Type B pancreatic cell (in vitro differentiated cells): ENCODE results near the gene SOX18. TPM values are rescaled to one million over a fixed set of nuclear protein-coding genes. Genes with fewer than 3 reads are reported as not detected.

Experiments
- DNase-seq: peaks from one replicate; pipeline ENCODE4 v3.0.0; 2021; ENCODE audit warnings: mixed read lengths; ENCODE audit not compliant: unreplicated experiment; ENCODE audit errors: extremely low spot score
- H3K27ac Mint-ChIP-seq: 2 replicates; pipeline ENCODE4 v1.8.0; 2021; ENCODE audit warnings: mild to moderate bottlenecking, mixed read lengths
- H3K27me3 Mint-ChIP-seq: 2 replicates; pipeline ENCODE4 v1.8.0; 2021; ENCODE audit warnings: mixed read lengths
- H3K36me3 Mint-ChIP-seq: 2 replicates; pipeline ENCODE4 v1.8.0; 2021; ENCODE audit warnings: mixed read lengths
- H3K4me1 Mint-ChIP-seq: one replicate; pipeline ENCODE4 v1.8.0; 2021; ENCODE audit warnings: mixed read lengths; ENCODE audit not compliant: unreplicated experiment
- H3K4me3 Mint-ChIP-seq: 2 replicates; pipeline ENCODE4 v1.8.0; 2021; ENCODE audit warnings: mild to moderate bottlenecking, mixed read lengths
- H3K9me3 Mint-ChIP-seq: 2 replicates; pipeline ENCODE4 v1.8.0; 2021; ENCODE audit warnings: mixed read lengths
- total RNA-seq: library from RNA; stranded (reverse); gene quantifications from 2 replicates; pipeline ENCODE4 v1.2.1, GENCODE V29; 2021; ENCODE audit warnings: low replicate concordance
- TF ChIP-seq, protein P1 (sequence below): fragments of 200-600 bp; sonication (generic); conservative IDR thresholded peaks from 2 replicates; pipeline ENCODE4 v1.5.0; 2021; ENCODE audit warnings: antibody characterized with exemption, mild to moderate bottlenecking

The SOX18 gene
- total RNA-seq, 1 donor from 2014 or later, result 0.72 TPM

DNA sequence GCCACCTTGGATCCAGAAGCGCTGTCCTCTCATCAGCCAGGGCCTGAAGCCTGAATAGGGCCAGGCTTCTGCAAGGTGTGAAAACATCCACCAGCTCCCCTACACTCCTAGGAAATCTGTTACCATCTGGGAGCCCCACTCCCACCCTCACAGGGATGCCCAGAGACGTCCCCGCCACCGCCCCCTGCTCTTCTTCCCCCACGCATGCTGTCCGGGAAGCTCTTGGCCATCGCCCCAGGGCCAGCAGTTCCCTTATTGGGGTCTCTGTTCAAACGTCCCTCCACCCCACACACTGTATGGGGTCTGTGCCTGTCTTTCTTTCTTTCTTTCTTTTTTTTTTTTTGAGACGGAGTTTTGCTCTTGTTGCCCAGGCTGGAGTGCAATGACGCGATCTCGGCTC lies 26.1 kb upstream of the SOX18 start:
- H3K27me3 Mint-ChIP-seq, result no peaks in the 10 kb centered on the region
- no peak overlapping the region for H3K27ac Mint-ChIP-seq
- TF ChIP-seq, protein P1, sequence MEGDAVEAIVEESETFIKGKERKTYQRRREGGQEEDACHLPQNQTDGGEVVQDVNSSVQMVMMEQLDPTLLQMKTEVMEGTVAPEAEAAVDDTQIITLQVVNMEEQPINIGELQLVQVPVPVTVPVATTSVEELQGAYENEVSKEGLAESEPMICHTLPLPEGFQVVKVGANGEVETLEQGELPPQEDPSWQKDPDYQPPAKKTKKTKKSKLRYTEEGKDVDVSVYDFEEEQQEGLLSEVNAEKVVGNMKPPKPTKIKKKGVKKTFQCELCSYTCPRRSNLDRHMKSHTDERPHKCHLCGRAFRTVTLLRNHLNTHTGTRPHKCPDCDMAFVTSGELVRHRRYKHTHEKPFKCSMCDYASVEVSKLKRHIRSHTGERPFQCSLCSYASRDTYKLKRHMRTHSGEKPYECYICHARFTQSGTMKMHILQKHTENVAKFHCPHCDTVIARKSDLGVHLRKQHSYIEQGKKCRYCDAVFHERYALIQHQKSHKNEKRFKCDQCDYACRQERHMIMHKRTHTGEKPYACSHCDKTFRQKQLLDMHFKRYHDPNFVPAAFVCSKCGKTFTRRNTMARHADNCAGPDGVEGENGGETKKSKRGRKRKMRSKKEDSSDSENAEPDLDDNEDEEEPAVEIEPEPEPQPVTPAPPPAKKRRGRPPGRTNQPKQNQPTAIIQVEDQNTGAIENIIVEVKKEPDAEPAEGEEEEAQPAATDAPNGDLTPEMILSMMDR, result no peak
- H3K4me1 Mint-ChIP-seq, result peaks cover 8% of the 10 kb centered on the region
- H3K36me3 Mint-ChIP-seq, result no peaks in the 10 kb centered on the region
- no peak for DNase-seq
- H3K9me3 Mint-ChIP-seq, result no peaks in the 10 kb centered on the region
- no peak overlapping the region for H3K4me3 Mint-ChIP-seq

DNA sequence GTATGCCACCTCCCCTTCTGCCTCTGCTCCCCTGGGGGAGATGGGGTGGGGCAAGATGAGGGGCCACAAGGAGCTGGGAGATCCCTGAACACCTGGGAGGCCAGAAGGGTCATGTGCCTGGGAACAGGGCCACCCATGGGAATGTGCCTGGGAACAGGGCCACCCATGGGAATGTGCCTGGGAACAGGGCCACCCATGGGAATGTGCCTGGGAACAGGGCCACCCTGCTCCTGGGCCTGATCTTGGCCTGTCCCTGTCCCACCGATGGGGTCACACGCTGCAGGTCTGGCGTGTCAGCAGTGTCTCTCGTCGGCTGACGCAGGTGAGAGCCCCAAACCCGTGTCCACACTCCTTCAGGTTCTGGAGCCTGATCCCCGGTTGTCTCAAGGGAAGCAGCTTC lies 25.5 kb upstream of the SOX18 start:
- no peaks in the 10 kb centered on the region for H3K9me3 Mint-ChIP-seq
- H3K4me1 Mint-ChIP-seq, result peaks cover 4% of the 10 kb centered on the region
- DNase-seq, result no peak
- no peaks in the 10 kb centered on the region for H3K27me3 Mint-ChIP-seq
- H3K36me3 Mint-ChIP-seq, result no peaks in the 10 kb centered on the region
- TF ChIP-seq, protein P1, result no peak
- H3K27ac Mint-ChIP-seq, result no peak overlapping the region
- H3K4me3 Mint-ChIP-seq, result no peak overlapping the region

DNA sequence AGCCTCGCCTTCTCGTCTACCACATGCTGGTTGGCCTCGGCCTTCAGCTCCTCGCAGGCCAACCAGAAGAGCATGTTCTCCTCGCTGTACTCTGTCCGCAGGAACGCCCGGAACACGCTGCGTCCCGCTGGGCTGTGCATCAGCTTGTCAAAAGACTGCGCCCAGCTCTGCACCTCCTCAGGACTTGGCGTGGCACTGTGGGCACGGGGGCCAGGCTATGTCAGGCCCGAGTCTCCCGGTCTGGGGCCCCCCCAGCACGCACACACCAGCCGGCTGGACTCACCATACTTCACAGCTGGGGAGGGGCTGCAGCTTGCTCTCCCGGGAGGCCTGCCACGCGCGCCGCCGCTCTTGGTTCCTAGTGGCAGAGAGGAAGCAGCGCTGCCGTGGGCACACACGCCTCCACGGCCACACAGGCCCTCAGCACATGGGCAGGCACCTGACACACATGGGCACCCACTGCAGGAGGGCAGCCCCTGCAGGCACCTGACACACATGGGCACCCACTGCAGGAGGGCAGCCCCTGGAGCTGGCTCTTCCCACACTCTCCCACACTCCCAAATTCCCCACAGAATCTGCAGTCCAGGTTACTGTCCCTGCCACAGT lies 24.8 kb upstream of the SOX18 start:
- H3K9me3 Mint-ChIP-seq, result no peaks in the 10 kb centered on the region
- H3K4me3 Mint-ChIP-seq, result no peak overlapping the region
- H3K36me3 Mint-ChIP-seq, result no peaks in the 10 kb centered on the region
- H3K27ac Mint-ChIP-seq, result no peak overlapping the region
- peaks cover 4% of the 10 kb centered on the region for H3K4me1 Mint-ChIP-seq
- TF ChIP-seq, protein P1, result no peak
- no peaks in the 10 kb centered on the region for H3K27me3 Mint-ChIP-seq
- DNase-seq, result no peak

DNA sequence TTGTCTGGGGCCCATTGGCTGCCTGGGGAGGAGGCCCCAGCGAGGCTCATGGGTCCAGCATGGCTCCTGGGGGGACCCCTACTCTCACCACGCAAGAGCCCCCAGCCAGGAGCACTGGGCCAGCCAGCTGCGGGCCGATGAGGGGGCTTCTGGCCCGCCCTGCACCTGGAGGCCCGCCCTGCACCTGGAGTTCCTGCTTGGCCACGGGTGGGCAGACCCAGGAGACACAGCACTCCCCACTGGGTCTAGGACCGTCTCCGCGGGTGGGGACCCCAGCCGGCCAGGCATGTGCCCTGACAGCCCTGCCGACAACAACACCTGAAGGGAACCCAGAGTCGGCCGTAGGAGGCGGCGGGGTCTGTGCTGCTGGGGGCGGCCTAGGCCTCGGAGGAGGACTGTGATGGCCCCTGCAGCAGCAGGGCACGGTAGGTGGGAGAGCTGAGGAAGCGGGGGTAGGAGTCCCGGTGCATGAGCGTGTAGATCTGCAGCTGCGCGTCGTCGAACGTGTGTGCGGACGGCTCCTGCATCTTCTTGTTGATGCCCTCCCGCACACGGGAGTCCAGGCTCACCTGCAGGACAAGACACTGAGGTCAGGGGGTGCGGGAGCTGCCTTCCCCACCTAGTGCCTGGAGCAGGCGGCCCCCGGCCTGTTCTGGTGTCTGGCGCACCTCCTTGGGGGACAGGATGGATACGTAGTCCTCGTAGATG lies 24.2 kb upstream of the SOX18 start:
- no peaks in the 10 kb centered on the region for H3K9me3 Mint-ChIP-seq
- H3K36me3 Mint-ChIP-seq, result no peaks in the 10 kb centered on the region
- no peak for DNase-seq
- H3K27me3 Mint-ChIP-seq, result no peaks in the 10 kb centered on the region
- H3K4me3 Mint-ChIP-seq, result no peak overlapping the region
- TF ChIP-seq, protein P1, result no peak
- H3K4me1 Mint-ChIP-seq, result no peaks in the 10 kb centered on the region
- H3K27ac Mint-ChIP-seq, result no peak overlapping the region

DNA sequence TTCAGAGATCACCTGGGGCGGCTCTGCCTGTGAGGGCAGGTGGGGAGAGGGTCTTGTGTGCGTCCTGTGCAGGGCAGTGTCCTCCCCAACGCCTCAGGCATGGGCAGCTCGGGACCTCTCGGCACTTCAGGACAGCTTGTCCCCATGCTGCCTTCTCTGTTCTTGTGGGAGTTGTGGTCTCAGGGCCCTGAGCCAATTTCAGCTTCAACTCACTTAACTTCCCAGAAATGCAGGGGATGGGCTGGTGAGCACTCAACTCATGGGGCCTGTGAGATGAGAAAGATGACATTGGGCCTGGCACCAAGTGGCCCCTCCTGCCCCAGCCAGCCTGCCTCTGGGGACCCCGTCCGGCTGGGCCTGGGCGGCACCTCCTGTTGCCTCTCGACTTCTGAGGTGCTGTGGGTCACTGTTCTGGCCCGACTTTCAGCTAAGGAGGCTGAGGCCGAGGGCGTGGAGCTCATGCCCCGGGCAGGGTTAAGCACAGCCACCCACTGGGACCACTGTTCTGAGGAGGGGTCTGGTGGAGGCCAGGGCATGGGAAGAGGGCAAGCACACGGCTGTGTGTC lies 23.1 kb upstream of the SOX18 start:
- Mint-ChIP-seq H3K27ac (no peak overlapping the region), H3K4me3 (no peak overlapping the region), H3K9me3 (no peaks in the 10 kb centered on the region), H3K27me3 (no peaks in the 10 kb centered on the region), H3K36me3 (no peaks in the 10 kb centered on the region), H3K4me1 (no peaks in the 10 kb centered on the region)
- no peak for DNase-seq
- TF ChIP-seq, protein P1, result no peak
